ENCODE data around the gene ARMC7. TPM values are rescaled to one million over a fixed set of nuclear protein-coding genes. Genes with fewer than 3 reads are reported as not detected.
"Not testable (repeated sequence)": the region's sequence is repeated elsewhere in the genome, so short reads cannot be mapped to it uniquely, and the experiment has no call there.

Gene ARMC7
- total RNA-seq, 1 donor from 2014 or later: 6.2 TPM

- TF ChIP-seq CTCF (IDR thresholded peaks at IDR 0.05; ENCODE audit: borderline replicate concordance): no peak
- H3K4me1 ChIP-seq: peaks cover 34% of the 10 kb centered on the region
- H3K9me3 ChIP-seq (replicated peaks): no peaks in the 10 kb centered on the region
- intact Hi-C loops (cut with micrococcal nuclease): no loop called here
- DNase-seq: no peak
- no peaks in the 10 kb centered on the region for H3K27me3 ChIP-seq (ENCODE audit: low read depth)
- peaks cover 9% of the 10 kb centered on the region for H3K36me3 ChIP-seq
- H3K4me3 ChIP-seq: no peak overlapping the region
- no peak overlapping the region for H3K27ac ChIP-seq (replicated peaks)
These were observed 19.8 kb downstream of the ARMC7 start for GRCh38 chr17:75129576-75129975.

- DNase-seq: no peak
- TF ChIP-seq CTCF (IDR thresholded peaks at IDR 0.05; ENCODE audit: borderline replicate concordance): no peak
- peak overlapping the region; percentile 92 for H3K27ac ChIP-seq (replicated peaks)
- peak overlapping the region; percentile 81 for H3K4me3 ChIP-seq
- H3K27me3 ChIP-seq (ENCODE audit: low read depth): no peaks in the 10 kb centered on the region
- peaks cover 28% of the 10 kb centered on the region for H3K4me1 ChIP-seq
- intact Hi-C loops (cut with micrococcal nuclease): no loop called here
- peaks cover 9% of the 10 kb centered on the region for H3K36me3 ChIP-seq
- H3K9me3 ChIP-seq (replicated peaks): no peaks in the 10 kb centered on the region
These were observed 20.4 kb downstream of the ARMC7 start for GRCh38 chr17:75130059-75130631.

DNA sequence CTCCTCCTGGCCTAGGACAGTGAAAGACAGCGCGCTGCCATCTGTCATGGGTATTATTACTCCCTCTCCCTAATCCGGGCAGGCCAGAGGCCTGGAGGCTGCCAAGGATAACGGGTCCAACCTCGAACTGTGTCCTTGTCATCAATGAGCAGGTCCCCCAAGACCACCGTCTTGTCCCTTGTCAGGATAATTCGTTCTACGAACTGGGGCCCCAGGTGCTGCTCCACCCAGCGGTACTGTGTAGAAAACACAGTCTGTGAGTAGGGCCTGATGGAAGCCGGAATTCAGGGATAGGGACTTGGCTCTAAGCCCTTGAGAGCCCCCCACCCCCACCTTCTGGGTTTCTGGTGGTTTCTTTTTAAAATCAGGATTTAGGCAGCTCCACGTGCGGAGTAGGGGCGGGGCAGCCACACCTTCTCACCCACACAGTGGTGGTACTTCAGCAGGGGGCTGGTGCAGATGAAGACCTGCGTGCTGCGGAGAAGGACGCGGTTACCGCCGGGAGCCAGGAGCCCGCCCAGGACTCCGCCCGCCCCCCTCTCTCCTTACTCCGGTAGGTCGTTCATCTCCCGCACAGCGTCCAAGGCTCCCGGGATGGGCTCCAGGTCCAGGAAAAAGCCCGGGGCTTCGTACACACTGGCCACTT is 21.0 kb downstream of the ARMC7 start:
- Histone ChIP-seq H3K36me3 (peaks cover 9% of the 10 kb centered on the region), H3K9me3 (replicated peaks) (no peaks in the 10 kb centered on the region), H3K27ac (replicated peaks) (peak overlapping the region; percentile 92), H3K4me3 (peak overlapping the region; percentile 81), H3K4me1 (peaks cover 26% of the 10 kb centered on the region), H3K27me3 (ENCODE audit: low read depth) (no peaks in the 10 kb centered on the region)
- TF ChIP-seq CTCF (IDR thresholded peaks at IDR 0.05; ENCODE audit: borderline replicate concordance): peak; percentile 42
- intact Hi-C loops (cut with micrococcal nuclease): no loop called here
- peak; percentile 45 for DNase-seq

- Histone ChIP-seq H3K27ac (replicated peaks) (peak within 1 kb of the TSS; percentile 92), H3K4me3 (peak within 1 kb of the TSS; percentile 81), H3K27me3 (ENCODE audit: low read depth) (no peaks in the 10 kb centered on the region), H3K4me1 (peaks cover 23% of the 10 kb centered on the region), H3K36me3 (peaks cover 9% of the 10 kb centered on the region), H3K9me3 (replicated peaks) (no peaks in the 10 kb centered on the region)
- intact Hi-C loops (cut with micrococcal nuclease): no loop called here
- TF ChIP-seq CTCF (IDR thresholded peaks at IDR 0.05; ENCODE audit: borderline replicate concordance): peak; percentile 80
- DNase-seq: peak; percentile 85
These were observed 21.7 kb downstream of the ARMC7 start, which contains the start of gene NT5C for GRCh38 chr17:75131278-75132017. TSS of gene NT5C (minus strand) at chr17:75131742. CDS start at chr17:75131707, 35 bp downstream.

- H3K4me3 ChIP-seq: peak overlapping the region; percentile 81
- intact Hi-C loops (cut with micrococcal nuclease); H3K27me3 ChIP-seq (ENCODE audit: low read depth); H3K9me3 ChIP-seq (replicated peaks); DNase-seq; H3K36me3 ChIP-seq: not testable (repeated sequence)
- peak overlapping the region; percentile 92 for H3K27ac ChIP-seq (replicated peaks)
- H3K4me1 ChIP-seq: peaks cover 23% of the 10 kb centered on the region
These were observed 22.5 kb downstream of the ARMC7 start for GRCh38 chr17:75132018-75133000.
